Activated B cell treated with CpG ODN at 0.5 μM for 24 hours (primary cell): ENCODE measurements around the gene ROBO2. TPM values are rescaled to one million over a fixed set of nuclear protein-coding genes. Genes with fewer than 3 reads are reported as not detected.

ENCODE experiments used
- ATAC-seq: fragments of 200-7000 bp; cut with Tn5 transposase; one replicate; pipeline ENCODE4 v1.10.0; 2021; ENCODE audit warnings: low read depth, mild to moderate bottlenecking, moderate library complexity
- CTCF ChIA-PET: fragments of 350-600 bp; sonication (Branson Sonifier 250); formaldehyde crosslinking; loops from one replicate; lab custom pipeline; 2021; ENCODE audit warnings: antibody characterized with exemption; lab: Charles Lee
- POLR2A ChIA-PET: fragments of 350-600 bp; sonication (Branson Sonifier 250); formaldehyde crosslinking; loops from one replicate; lab custom pipeline; 2021; ENCODE audit warnings: antibody characterized with exemption; lab: Charles Lee
- DNase-seq: peaks from one replicate; pipeline ENCODE4 v3.0.0; 2022
- H3K27ac Mint-ChIP-seq: one replicate; pipeline ENCODE4 v1.8.0; 2020; ENCODE audit warnings: mixed read lengths
- H3K27me3 Mint-ChIP-seq: one replicate; pipeline ENCODE4 v1.8.0; 2021; ENCODE audit warnings: mixed read lengths
- H3K36me3 Mint-ChIP-seq: one replicate; pipeline ENCODE4 v1.8.0; 2021; ENCODE audit warnings: low read depth, mixed read lengths
- H3K4me1 Mint-ChIP-seq: one replicate; pipeline ENCODE4 v1.8.0; 2021; ENCODE audit warnings: mixed read lengths
- H3K4me3 Mint-ChIP-seq: one replicate; pipeline ENCODE4 v1.8.0; 2020; ENCODE audit warnings: mild to moderate bottlenecking, mixed read lengths
- H3K9me3 Mint-ChIP-seq: one replicate; pipeline ENCODE4 v1.8.0; 2020; ENCODE audit warnings: mixed read lengths
- intact Hi-C: fragments of 100-400 bp; cut with micrococcal nuclease; formaldehyde crosslinking; loops from one replicate; pipeline ENCODE4 v1.15.1; 2024
- total RNA-seq: library from RNA; stranded (reverse); gene quantifications from 2 replicates; pipeline ENCODE4 v1.2.3, GENCODE V29; 2022
- TF ChIP-seq, protein P1 (sequence below): fragments of 200-600 bp; IDR thresholded peaks from one replicate; pipeline ENCODE4 v1.8.0; 2022; ENCODE audit warnings: antibody characterized with exemption, mild to moderate bottlenecking

The ROBO2 gene
- total RNA-seq, 1 donor from 2014 or later: not detected

DNA sequence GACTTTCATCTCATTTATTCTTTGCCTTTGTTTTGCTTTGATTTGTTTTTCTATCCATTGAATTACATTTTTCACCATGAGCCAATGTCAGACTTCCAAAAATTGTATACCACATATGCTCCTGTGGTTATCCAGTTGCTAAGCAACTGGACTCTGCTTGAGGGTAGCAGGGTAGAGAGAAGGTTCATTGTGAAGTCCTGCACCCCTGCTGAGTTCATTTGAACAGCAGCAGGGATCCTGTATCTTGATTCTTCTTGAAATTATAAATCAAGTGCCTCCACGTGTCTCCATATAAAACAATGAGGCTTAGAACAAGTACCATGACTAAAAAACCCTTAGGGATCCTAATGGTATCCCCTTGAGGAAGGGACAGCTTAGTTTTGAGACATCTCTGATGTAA is 449.3 kb downstream of the ROBO2 start:
- Mint-ChIP-seq H3K27ac (no peak overlapping the region), H3K27me3 (no peaks in the 10 kb centered on the region), H3K4me1 (no peaks in the 10 kb centered on the region), H3K9me3 (peaks cover 14% of the 10 kb centered on the region), H3K4me3 (no peak overlapping the region), H3K36me3 (no peaks in the 10 kb centered on the region)
- no peak for ATAC-seq
- TF ChIP-seq, protein P1, sequence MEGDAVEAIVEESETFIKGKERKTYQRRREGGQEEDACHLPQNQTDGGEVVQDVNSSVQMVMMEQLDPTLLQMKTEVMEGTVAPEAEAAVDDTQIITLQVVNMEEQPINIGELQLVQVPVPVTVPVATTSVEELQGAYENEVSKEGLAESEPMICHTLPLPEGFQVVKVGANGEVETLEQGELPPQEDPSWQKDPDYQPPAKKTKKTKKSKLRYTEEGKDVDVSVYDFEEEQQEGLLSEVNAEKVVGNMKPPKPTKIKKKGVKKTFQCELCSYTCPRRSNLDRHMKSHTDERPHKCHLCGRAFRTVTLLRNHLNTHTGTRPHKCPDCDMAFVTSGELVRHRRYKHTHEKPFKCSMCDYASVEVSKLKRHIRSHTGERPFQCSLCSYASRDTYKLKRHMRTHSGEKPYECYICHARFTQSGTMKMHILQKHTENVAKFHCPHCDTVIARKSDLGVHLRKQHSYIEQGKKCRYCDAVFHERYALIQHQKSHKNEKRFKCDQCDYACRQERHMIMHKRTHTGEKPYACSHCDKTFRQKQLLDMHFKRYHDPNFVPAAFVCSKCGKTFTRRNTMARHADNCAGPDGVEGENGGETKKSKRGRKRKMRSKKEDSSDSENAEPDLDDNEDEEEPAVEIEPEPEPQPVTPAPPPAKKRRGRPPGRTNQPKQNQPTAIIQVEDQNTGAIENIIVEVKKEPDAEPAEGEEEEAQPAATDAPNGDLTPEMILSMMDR: no peak
- intact Hi-C loops: no loop called here
- ChIA-PET CTCF (no interaction called here), POLR2A (no interaction called here)
- no peak for DNase-seq

DNA sequence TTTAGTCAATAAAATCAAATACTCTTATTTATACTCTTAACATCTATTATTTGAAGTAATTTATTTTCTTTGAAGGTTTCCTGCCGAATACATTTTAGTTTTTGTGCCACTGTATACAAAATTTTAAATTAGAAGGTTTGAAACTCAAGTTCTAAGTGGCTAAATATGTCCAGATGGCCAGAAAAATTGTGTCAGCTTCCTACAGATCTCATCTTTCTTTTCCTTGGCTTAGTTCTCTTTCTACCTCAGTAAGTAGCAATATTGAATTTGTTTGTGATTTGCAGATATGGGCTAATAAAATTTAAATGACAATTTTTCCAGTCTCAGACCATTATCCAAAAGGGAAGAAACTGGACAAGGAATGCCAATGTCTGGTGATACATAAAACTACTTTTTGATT is 452.1 kb downstream of the ROBO2 start:
- no peak for DNase-seq
- ATAC-seq: no peak
- TF ChIP-seq, protein P1: no peak
- no peak overlapping the region for H3K27ac Mint-ChIP-seq
- intact Hi-C loops: no loop called here
- H3K4me3 Mint-ChIP-seq: no peak overlapping the region
- H3K4me1 Mint-ChIP-seq: no peaks in the 10 kb centered on the region
- H3K27me3 Mint-ChIP-seq: no peaks in the 10 kb centered on the region
- POLR2A ChIA-PET: no interaction called here
- H3K9me3 Mint-ChIP-seq: peaks cover 13% of the 10 kb centered on the region
- no peaks in the 10 kb centered on the region for H3K36me3 Mint-ChIP-seq
- CTCF ChIA-PET: no interaction called here

DNA sequence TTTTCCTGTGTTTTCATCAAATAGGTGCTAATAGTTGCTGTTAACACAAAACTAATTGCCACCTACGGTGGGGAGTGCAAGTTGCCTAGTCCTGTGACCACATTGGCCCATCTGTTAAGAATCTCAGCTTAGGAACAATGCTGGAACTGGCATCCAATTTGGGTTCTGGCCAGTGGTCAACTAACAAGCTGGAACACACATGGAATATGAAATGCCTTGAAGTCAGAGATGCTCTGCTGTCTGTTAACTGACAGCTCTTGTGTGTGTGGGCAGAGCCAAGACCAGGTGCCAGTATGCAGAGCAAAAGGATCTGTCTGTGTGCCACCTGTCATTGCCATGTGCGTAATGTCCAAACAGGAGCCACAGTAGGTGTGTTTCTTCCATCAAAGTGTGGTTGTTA is 460.8 kb downstream of the ROBO2 start:
- ATAC-seq (no peak), DNase-seq (no peak)
- no peak overlapping the region for H3K27ac Mint-ChIP-seq
- H3K4me1 Mint-ChIP-seq: no peaks in the 10 kb centered on the region
- intact Hi-C loops: no loop called here
- H3K36me3 Mint-ChIP-seq: no peaks in the 10 kb centered on the region
- no peaks in the 10 kb centered on the region for H3K27me3 Mint-ChIP-seq
- no peak overlapping the region for H3K4me3 Mint-ChIP-seq
- ChIA-PET CTCF (no interaction called here), POLR2A (no interaction called here)
- peaks cover 5% of the 10 kb centered on the region for H3K9me3 Mint-ChIP-seq
- TF ChIP-seq, protein P1: no peak

DNA sequence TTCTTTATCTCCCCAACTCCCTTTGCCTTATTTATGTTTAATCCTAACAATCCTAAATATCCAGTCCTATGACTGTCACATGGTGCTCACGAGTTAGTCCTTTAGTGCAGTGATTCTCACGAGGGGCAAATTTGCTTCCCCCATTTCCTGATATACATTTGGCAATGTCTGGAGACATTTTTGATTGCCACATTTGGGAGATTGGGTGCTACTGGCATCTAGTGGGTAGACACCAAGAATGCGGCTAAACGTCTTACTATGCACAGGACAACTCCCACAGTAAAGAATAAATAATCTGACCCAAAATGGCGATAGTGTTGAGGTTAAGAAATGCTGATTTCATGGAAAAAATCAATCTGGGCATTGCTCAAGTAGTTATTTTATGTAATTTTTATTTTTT is 466.5 kb downstream of the ROBO2 start:
- DNase-seq (no peak), ATAC-seq (no peak)
- Mint-ChIP-seq H3K36me3 (no peaks in the 10 kb centered on the region), H3K4me3 (no peak overlapping the region), H3K27ac (no peak overlapping the region), H3K4me1 (no peaks in the 10 kb centered on the region), H3K9me3 (peaks cover 5% of the 10 kb centered on the region), H3K27me3 (no peaks in the 10 kb centered on the region)
- intact Hi-C loops: no loop called here
- TF ChIP-seq, protein P1: no peak
- ChIA-PET CTCF (no interaction called here), POLR2A (no interaction called here)

DNA sequence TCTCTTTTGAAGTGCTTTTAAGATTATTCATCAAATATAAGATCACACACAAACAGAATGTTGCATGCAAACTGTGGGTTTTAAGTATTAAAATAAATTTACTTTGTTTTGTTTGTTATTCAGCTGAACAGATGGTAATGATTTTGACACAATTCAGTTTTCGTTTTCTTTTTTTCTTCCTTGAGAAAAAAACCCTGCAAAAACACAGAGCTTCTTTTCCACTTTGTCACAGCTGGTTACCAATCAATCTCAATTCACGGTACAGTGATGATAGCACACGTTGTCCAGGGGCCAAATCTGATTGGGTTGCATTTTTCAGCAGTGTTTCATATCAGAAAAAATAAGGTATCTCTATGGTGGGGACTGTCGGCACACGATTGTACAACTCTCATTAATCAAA is 473.6 kb downstream of the ROBO2 start:
- TF ChIP-seq, protein P1: no peak
- H3K9me3 Mint-ChIP-seq: peaks cover 7% of the 10 kb centered on the region
- no peak overlapping the region for H3K4me3 Mint-ChIP-seq
- DNase-seq (no peak), ATAC-seq (no peak)
- no peaks in the 10 kb centered on the region for H3K4me1 Mint-ChIP-seq
- H3K27ac Mint-ChIP-seq: no peak overlapping the region
- ChIA-PET CTCF (no interaction called here), POLR2A (no interaction called here)
- no peaks in the 10 kb centered on the region for H3K36me3 Mint-ChIP-seq
- H3K27me3 Mint-ChIP-seq: no peaks in the 10 kb centered on the region
- intact Hi-C loops: no loop called here
